GM18858 (cell line): ENCODE results near the gene CEL.
"Not testable (repeated sequence)": the region's sequence is repeated elsewhere in the genome, so short reads cannot be mapped to it uniquely, and the experiment has no call there.

ENCODE experiments used
- ATAC-seq: cut with Tn5 transposase; IDR thresholded peaks from one replicate; pipeline ENCODE4 v1.9.1; 2021; ENCODE audit not compliant: unreplicated experiment

CEL gene

DNA sequence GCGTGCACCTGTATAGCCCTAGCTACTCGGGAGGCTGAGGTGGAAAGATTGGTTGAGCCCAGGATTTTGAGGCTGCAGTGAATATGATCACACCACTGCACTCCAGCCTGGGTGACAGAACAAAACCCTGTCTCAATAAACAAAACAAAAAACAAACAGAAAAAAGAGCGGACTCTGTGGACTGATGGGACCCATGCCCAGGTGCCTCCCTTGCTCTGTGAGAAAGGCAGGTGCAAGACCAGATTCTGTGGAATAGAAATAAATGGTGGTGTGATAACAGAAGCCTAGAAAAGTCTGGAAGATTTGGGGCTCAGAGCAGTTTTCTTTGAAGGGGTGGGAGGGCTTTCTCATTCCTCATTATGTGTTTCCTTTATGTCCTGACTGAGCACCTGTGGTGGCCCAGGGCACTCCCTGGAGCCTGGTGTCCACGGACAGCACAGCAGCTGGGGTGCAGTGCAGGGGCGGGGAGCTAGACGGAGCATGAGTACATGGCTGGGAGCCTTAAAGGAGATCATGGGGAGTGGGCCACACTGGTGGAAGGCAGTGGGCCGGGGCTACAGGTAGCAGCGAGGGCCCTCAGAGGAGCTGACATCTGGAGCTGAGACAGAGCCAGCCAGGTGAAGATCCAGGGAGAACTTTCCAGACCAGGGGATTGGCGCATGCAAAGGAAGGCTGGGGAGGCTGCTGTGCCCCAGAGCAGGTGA is 15.4 kb upstream of the CEL start:
- no peak for ATAC-seq

GRCh38 chr9:133046900-133047295 is 14.9 kb upstream of the CEL start:
- no peak for ATAC-seq

- no peak for ATAC-seq
Measured at GRCh38 chr9:133048595-133048994, 13.2 kb upstream of the CEL start.

DNA sequence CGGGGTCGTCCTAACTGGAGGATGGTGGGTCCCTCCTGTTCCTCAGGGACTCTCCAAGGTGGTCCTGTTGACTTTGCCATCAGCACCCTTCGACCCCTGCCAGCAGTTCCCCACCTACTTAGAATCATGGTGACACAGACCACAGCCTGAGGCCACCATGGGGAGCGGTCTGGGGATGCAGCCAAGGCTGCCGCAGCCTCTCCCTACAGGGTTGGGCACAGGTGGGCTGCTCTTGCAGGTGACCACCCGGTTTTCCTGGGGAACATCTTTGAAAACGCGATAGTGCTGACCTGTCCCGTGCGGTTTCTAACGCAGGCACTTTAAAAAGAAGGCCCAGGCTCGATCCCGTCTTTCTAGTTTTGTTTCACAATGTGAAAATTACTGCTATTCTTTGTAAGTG is 12.7 kb upstream of the CEL start:
- ATAC-seq: no peak

DNA sequence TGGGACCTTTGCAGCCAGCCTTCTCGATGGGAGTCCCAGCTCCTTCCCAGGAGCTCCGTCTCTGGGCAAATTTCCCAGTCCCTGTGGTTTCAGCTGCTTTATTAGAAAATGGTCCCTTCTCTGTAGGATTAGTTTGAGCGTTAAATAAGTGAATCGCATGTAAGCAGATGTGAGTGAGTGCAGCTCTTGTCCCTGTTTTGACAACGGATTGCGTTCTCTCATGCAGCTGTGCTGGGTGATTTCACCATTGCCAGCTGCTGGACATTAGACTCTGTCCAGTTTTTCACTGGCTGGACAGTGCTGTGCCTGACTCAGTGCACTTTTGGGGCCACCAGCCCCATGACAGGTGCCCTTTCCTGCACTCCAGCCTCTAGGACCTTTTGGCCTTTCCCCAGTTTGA is 11.6 kb upstream of the CEL start:
- ATAC-seq: no peak

- no peak for ATAC-seq
Measured at GRCh38 chr9:133050781-133051180, 11.0 kb upstream of the CEL start.

- no peak for ATAC-seq
Measured at GRCh38 chr9:133051281-133051900, 10.4 kb upstream of the CEL start.

GRCh38 chr9:133051966-133052539 is 9.7 kb upstream of the CEL start:
- ATAC-seq: no peak

DNA sequence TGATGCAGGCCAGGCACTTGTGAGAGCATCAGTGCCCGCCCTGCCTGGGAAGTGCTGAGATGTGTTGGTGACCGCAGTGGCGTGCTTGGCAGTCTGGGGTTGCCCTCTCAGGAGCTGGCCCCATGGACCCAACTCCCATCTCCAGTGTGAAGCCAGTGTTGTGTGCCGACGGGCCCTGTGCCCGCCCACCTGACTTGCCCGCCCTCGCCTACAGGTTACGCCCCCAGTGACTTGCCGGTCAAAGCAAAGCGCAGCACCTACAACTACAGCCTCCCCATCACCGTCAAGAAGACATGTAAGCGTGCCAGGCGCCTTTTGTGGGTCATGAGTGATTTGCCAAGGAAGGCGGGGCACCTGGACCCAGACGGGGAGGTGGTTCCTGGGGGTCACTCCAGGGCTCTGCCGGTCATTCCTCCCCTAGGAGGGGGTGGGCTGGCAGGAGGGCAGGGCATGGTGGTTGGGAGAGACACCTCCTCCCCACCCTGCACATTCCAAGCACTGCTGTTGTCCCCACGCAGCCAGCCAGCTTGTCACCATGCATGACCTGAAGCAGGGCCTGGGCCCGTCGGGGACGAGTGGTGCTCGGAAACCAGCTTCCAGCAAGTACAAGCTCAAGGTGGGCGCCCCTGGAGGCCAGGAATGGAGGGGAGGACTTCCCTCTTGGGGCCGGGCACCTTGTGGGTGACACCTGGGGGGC is 7.4 kb upstream of the CEL start:
- no peak for ATAC-seq

GRCh38 chr9:133054966-133055365 is 6.8 kb upstream of the CEL start:
- no peak for ATAC-seq

DNA sequence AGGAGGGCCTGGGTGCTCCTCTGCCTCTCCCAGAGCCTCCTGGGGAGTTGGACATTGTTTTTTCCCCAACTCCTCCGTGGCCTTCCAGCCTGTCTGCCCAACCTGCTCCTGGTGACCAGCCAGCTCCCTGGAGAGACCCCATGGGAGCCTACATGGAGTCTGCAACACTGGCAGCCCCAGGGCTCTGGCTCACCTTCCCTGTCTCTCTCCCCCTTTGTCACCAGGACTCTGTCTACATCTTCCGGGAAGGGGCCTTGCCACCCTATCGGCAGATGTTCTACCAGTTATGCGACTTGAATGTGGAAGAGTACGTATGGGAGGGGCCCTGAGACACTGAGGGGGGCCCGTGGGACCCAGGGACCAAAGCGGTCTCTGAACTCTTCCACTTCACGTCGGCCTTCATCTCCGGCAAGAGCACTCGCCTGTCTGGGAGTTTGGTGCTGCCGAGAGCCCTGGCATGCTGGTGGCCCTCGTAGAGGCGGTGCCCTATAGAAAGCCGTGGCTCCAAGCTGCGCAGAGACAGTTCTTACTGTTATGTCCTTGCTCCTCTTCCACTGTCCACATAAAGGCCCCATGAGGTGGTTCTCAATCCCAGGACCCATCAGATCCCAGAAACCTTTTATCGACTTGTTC is 5.9 kb upstream of the CEL start:
- ATAC-seq: no peak

DNA sequence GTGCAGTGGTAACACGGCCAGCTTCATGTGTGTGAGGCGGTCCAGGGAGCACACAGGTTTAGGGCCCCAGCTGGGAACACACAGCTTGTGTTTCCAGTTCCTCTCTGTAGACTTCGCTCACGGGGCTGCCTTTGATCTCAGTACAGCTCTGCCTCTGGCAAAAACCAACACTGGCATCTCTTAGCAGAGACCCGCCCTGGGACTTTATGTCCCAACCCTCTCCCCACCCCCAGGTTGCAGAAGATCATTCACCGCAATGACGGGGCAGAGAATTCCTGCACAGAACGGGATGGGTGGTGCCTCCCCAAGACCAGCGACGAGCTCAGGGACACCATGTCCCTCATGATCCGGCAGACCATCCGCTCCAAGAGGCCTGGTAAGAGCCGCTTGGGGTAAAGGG is 5.2 kb upstream of the CEL start:
- no peak for ATAC-seq

- ATAC-seq: no peak
Measured at GRCh38 chr9:133057006-133057405, 4.8 kb upstream of the CEL start.

DNA sequence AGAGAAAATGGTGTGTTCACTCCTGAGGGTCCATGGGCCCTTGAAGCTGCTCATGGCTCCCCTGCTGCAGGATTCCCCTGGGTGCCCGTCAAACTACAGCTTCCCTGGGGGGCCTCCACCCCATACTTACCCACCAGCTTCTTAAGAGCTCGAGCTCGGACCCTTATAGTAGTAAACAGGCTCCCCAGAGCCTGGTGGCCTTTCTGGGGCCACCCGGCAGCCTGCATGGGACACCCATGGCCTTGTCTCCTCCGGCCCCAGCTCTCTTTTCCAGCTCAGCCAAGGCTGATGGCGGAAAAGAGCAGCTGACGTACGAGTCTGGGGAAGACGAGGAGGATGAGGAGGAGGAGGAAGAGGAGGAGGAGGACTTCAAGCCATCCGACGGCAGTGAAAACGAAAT is 4.2 kb upstream of the CEL start:
- no peak for ATAC-seq

GRCh38 chr9:133058071-133058470 is 3.7 kb upstream of the CEL start:
- no peak for ATAC-seq

GRCh38 chr9:133058550-133059320 is 3.0 kb upstream of the CEL start:
- ATAC-seq: no peak

DNA sequence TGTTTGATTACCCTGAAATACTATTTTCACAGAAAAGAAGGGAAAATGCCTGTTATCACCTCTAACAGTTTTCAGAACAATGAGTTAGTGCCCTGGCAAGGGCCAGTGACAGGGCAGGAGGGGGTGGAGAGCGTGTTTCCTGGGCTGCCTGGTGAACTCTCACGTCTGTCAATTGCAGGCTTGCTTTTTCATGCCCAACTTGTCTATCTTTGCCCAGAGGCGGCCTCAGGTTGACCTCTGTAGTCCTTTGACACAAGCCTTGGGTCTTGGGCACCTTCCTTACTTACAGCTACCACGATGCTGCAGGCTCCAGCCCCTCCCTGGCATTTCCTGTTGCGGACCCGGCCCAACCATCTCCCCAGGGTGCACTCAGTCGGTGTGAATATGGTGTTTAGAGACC is 2.2 kb upstream of the CEL start:
- no peak for ATAC-seq

DNA sequence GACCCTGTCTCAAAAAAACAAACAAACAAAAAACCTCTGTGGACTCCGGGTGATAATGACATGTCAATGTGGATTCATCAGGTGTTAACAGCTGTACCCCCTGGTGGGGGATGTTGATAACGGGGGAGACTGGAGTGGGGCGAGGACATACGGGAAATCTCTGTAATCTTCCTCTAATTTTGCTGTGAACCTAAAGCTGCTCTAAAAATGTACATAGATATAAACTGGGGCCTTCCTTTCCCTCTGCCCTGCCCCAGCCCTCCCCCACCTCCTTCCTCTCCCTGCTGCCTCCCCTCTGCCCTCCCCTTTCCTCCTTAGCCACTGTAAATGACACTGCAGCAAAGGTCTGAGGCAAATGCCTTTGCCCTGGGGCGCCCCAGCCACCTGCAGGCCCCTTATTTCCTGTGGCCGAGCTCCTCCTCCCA is 1.4 kb upstream of the CEL start:
- no peak for ATAC-seq

DNA sequence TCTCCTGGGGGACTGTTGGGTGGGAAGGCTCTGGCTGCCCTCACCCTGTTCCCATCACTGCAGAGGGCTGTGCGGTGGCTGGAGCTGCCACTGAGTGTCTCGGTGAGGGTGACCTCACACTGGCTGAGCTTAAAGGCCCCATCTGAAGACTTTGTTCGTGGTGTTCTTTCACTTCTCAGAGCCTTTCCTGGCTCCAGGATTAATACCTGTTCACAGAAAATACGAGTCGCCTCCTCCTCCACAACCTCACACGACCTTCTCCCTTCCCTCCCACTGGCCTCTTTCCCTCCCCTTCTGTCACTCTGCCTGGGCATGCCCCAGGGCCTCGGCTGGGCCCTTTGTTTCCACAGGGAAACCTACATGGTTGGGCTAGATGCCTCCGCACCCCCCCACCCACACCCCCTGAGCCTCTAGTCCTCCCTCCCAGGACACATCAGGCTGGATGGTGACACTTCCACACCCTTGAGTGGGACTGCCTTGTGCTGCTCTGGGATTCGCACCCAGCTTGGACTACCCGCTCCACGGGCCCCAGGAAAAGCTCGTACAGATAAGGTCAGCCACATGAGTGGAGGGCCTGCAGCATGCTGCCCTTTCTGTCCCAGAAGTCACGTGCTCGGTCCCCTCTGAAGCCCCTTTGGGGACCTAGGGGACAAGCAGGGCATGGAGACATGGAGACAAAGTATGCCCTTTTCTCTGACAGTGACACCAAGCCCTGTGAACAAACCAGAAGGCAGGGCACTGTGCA is 590 bp upstream of the CEL start:
- not testable (repeated sequence) for ATAC-seq

GRCh38 chr9:133062569-133062968 is 788 bp downstream of the CEL start:
- ATAC-seq: not testable (repeated sequence)
